Mucosa of descending colon (tissue), 3 donors: ENCODE results near the gene VMA21. TPM values are rescaled to one million over a fixed set of nuclear protein-coding genes. Genes with fewer than 3 reads are reported as not detected.

ENCODE experiments used
- ATAC-seq: fragments of 200-7000 bp; cut with Tn5 transposase; one replicate; pipeline ENCODE4 v1.9.1; 2020; ENCODE audit warnings: mild to moderate bottlenecking, moderate library complexity
- DNase-seq, 3 donors: peaks; one replicate each; pipeline ENCODE4 v3.0.0-alpha.2; 2020
- H3K36me3 ChIP-seq: fragments of 200-600 bp; one replicate; pipeline ENCODE4 v1.8.0; 2021; ENCODE audit warnings: low read depth, mild to moderate bottlenecking
- H3K4me1 ChIP-seq: fragments of 200-600 bp; one replicate; pipeline ENCODE4 v1.8.0; 2021; ENCODE audit warnings: low read depth, mild to moderate bottlenecking
- H3K4me3 ChIP-seq: fragments of 200-600 bp; one replicate; pipeline ENCODE4 v1.8.0; 2021; ENCODE audit warnings: mild to moderate bottlenecking
- H3K9me3 ChIP-seq: fragments of 200-600 bp; one replicate; pipeline ENCODE4 v1.8.0; 2021; ENCODE audit warnings: mild to moderate bottlenecking
- intact Hi-C, 2 donors: fragments of 100-400 bp; cut with DNase I in 1 of 2; cut with micrococcal nuclease in 1 of 2; formaldehyde crosslinking; loops; one replicate each; pipeline versions ENCODE4 v1.11.0 to v1.11.1; 2022; cut with DNase I, micrococcal nuclease
- long read RNA-seq, 2 donors: library from polyadenylated mRNA; unstranded; transcript quantifications; one replicate each; pipeline ENCODE4 v2.0.0, GENCODE V29; 2019 to 2021
- total RNA-seq, 3 donors: library from RNA; stranded (reverse); fragmentation: NEBNext Ultra II Directional in 2 of 3; extraction: Animal tissue kit (Norgen Biotek cat#: 25700) in 2 of 3; gene quantifications; one replicate each; pipeline versions ENCODE4 v1.2.1 to v1.2.4, GENCODE V29; 2021 to 2023
- TF ChIP-seq, protein P1 (sequence below): fragments of 200-600 bp; IDR thresholded peaks from one replicate; pipeline ENCODE4 v1.8.0; 2022; ENCODE audit warnings: antibody characterized with exemption, mild to moderate bottlenecking
- donor health status: DM: no; HTN: no; CAD: no; lungs with moderate emphysema.
- donor health status: DM: no; HTN: no; CAD: no.
- donor health status: DM: no; HTN: yes; CAD: no.

VMA21 gene, protein sequence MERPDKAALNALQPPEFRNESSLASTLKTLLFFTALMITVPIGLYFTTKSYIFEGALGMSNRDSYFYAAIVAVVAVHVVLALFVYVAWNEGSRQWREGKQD
- 10 to 100 TPM; 11.9 to 18.9 (median 16.7) TPM for total RNA-seq
- long read RNA-seq, donor 1, full-length matches to known transcripts, result 8 of 10 reads
- long read RNA-seq, donor 1, partial matches to known transcripts, result 0 of 10 reads
- long read RNA-seq, donor 1, other reads (novel, unspliced or antisense), result 2 of 10 reads
- long read RNA-seq, donor 2, full-length matches to known transcripts, result 7 of 8 reads
- long read RNA-seq, donor 2, partial matches to known transcripts, result 0 of 8 reads
- long read RNA-seq, donor 2, other reads (novel, unspliced or antisense), result 1 of 8 reads

DNA sequence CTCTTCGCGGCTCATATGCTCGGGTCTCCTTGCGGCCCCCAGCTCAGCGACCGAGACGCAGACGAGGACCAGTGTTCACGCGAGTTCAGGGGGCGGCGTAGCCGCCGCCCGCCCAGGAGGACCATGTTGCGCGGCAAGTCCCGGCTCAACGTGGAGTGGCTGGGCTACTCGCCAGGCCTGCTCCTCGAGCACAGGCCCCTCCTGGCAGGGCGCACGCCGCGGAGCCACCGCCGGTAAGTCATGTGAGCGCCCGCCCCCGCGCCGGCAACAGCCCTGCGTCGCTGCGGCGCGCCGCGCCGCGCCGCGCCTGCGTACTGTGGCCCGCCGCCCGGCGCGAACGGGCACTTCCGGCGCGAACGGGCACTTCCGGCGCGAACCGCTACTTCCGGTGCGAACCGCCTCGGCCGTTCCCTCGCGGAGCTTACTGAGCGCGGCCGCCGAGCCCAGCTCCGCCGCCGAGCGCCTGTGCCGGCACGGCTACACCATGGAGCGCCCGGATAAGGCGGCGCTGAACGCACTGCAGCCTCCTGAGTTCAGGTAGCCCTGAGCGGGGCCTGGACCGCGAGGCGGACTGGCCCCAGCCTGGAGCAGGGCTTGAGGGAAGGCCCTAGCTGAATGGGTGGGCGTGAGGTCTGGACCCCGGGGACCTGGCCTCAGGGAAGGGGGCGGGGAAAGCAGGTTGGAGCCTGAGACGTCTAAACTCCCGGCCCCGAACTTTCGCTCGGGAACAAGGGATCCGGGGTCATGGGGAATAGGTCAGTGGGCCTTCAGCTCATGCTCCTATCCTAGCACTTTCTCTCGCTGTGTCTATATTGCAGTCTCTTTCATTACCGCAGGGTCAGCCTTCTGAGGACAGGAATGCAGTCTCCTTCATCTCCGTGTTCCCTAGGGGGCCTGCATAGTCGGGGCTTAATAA lies at the start of gene VMA21:
TSS of gene VMA21 (plus strand) at position 382 of the 916 bp plus-strand sequence. CDS start at position 485, 103 bp downstream.
- H3K9me3 ChIP-seq, result no peaks in the 10 kb centered on the region
- DNase-seq (peak; percentile 84 to 91 (median 88)), ATAC-seq (peak; percentile 97)
- intact Hi-C loops, result no loop called here
- H3K36me3 ChIP-seq, result no peaks in the 10 kb centered on the region
- TF ChIP-seq, protein P1, sequence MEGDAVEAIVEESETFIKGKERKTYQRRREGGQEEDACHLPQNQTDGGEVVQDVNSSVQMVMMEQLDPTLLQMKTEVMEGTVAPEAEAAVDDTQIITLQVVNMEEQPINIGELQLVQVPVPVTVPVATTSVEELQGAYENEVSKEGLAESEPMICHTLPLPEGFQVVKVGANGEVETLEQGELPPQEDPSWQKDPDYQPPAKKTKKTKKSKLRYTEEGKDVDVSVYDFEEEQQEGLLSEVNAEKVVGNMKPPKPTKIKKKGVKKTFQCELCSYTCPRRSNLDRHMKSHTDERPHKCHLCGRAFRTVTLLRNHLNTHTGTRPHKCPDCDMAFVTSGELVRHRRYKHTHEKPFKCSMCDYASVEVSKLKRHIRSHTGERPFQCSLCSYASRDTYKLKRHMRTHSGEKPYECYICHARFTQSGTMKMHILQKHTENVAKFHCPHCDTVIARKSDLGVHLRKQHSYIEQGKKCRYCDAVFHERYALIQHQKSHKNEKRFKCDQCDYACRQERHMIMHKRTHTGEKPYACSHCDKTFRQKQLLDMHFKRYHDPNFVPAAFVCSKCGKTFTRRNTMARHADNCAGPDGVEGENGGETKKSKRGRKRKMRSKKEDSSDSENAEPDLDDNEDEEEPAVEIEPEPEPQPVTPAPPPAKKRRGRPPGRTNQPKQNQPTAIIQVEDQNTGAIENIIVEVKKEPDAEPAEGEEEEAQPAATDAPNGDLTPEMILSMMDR, result no peak
- H3K4me3 ChIP-seq, result peak within 1 kb of the TSS; percentile 36
- H3K4me1 ChIP-seq, result peaks cover 5% of the 10 kb centered on the region

DNA sequence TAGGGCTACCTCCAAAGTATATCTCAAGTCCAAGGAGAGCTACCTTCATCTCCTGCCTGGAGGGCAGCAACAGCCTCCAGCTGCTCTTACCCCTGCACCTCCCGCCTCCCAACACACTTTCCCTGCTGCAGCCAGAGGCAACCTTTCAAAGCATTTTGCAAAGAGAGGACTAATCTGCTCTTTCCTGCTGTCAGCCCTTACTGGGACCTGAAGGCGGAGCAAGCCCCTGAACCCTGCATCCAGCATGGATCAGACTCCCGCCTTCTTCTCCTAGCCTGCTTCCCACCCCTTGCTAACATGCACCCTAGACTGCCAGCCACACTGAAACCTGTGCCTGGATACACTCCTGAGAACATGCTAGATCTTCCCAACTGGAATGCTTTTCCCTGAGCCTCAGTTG lies 37.7 kb upstream of the VMA21 start:
- DNase-seq, result no peak
- no peaks in the 10 kb centered on the region for H3K9me3 ChIP-seq
- H3K4me1 ChIP-seq, result no peaks in the 10 kb centered on the region
- TF ChIP-seq, protein P1, result no peak
- intact Hi-C loops, result no loop called here
- no peak overlapping the region for H3K4me3 ChIP-seq
- no peaks in the 10 kb centered on the region for H3K36me3 ChIP-seq
- ATAC-seq, result no peak

DNA sequence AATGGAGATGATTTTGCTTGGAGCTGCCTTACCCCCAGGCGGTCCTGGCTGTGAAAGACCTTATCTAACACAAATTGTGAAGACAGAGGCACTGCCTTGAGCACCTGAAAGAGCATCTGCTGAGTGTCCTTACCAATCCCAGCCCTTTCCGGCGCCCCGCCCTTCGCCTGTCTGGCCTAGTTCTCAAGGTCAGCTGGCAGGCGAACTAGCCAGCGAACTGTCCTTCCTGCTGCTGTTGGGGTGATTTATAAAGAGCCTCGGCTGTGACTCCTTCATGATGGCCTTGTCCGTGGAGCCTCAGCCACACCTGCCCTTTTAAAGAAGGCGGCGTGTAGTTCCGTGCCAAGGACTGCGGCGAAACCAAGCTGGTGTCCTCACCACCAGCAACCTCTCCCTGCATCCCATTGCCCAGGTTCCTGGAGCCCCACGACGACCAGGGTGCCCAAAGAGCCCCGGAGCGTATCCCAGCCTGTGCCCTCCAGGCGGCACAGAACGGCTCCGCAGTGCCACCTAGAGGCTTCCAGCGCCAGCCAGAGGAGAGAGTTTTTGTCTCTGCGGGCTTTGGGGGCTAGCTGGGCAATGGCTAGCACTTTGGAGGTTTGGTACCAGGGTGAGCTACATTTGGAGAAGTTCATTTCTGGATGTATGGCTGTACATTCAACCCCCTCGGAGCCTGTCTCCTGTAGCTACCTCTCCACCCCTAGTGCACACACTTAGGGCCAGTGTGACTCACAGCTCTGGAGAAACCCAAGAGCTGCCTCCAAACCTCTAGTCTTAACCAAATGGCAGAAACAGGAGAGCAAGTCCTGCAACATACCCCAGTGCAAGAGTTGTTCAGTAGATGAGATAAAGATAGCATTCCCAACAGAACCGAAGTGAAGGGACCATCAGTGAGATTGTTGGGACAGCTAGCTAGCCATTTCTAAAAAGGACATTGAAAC lies 36.8 kb upstream of the VMA21 start:
- TF ChIP-seq, protein P1, result peak; percentile 10
- no peaks in the 10 kb centered on the region for H3K9me3 ChIP-seq
- no peak overlapping the region for H3K4me3 ChIP-seq
- peak; percentile 70 for ATAC-seq
- H3K36me3 ChIP-seq, result no peaks in the 10 kb centered on the region
- peak in 2 of 3 donors; percentile 23 to 45 for DNase-seq
- intact Hi-C loops, result no loop called here
- H3K4me1 ChIP-seq, result no peaks in the 10 kb centered on the region

DNA sequence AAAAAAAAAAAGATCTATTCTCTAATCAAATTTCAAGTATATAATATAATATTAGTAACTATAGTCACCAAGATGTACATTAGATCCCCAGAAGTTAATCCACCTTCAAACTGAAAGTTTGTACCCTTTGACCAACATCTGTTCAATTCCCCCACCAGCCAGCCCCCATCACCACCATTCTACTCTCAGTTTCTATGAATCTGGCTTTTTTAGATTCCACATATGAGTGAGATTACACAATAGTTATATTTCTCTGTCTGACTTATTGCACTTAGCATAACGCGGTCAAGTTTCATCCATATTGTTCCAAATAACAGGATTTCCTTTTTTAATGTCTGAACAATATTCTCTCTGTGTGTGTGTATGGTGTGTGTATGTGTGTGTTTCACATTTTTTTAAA lies 33.7 kb upstream of the VMA21 start:
- Histone ChIP-seq H3K36me3 (no peaks in the 10 kb centered on the region), H3K9me3 (no peaks in the 10 kb centered on the region), H3K4me1 (no peaks in the 10 kb centered on the region), H3K4me3 (no peak overlapping the region)
- TF ChIP-seq, protein P1, result no peak
- no peak for DNase-seq
- no peak for ATAC-seq
- intact Hi-C loops, result no loop called here

DNA sequence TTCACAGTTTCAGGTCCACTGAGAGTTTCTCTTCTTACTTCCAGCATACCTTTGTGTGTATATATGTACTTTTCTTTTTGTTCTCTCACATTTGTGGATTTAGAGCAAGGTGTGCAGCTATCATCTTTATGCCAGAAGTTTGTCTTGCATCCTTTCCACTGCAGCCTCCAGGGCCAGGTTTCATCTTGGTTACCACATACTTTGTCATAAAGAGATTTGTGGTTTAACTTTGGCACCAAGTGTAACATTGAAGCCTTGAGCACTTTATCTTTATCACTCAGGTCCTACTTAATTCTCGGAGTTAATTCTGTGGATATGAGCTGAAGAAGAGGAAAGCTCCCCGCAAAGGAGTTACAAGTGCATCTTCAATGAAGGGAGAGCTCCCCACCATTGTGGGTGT lies 31.4 kb upstream of the VMA21 start:
- TF ChIP-seq, protein P1, result no peak
- Histone ChIP-seq H3K4me3 (no peak overlapping the region), H3K9me3 (no peaks in the 10 kb centered on the region), H3K36me3 (no peaks in the 10 kb centered on the region), H3K4me1 (no peaks in the 10 kb centered on the region)
- intact Hi-C loops, result no loop called here
- DNase-seq, result no peak
- ATAC-seq, result no peak
